IPS DF 6.9 (cell line): ENCODE results near the gene AREG.

Experiments used
- DNase-seq: peaks from one replicate; pipeline ENCODE4 v3.0.0-alpha.2; 2013; ENCODE audit warnings: low read depth, low spot score
- H3K27ac ChIP-seq: one replicate; pipeline ENCODE4 v1.5.1; 2013; ENCODE audit warnings: low read length, control low read depth
- H3K27me3 ChIP-seq: 2 replicates; pipeline ENCODE4 v1.6.1; 2013; ENCODE audit warnings: mild to moderate bottlenecking, low read length; ENCODE audit not compliant: control insufficient read depth, insufficient read depth
- H3K36me3 ChIP-seq: 2 replicates; pipeline ENCODE4 v1.6.1; 2013; ENCODE audit warnings: low read length; ENCODE audit not compliant: control insufficient read depth, insufficient read depth
- H3K4me1 ChIP-seq: 2 replicates; pipeline ENCODE4 v1.6.1; 2013; ENCODE audit warnings: low read length; ENCODE audit not compliant: control insufficient read depth, insufficient read depth
- H3K4me3 ChIP-seq: 2 replicates; pipeline ENCODE4 v1.5.1; 2013; ENCODE audit warnings: mild to moderate bottlenecking, low read length
- H3K9me3 ChIP-seq: 2 replicates; pipeline ENCODE4 v1.6.1; 2013; ENCODE audit warnings: low read length, inconsistent platforms; ENCODE audit not compliant: control insufficient read depth, insufficient read depth
- WGBS: extraction: QIAGEN DNeasy Blood & Tissue Kit; methylation state at CpG from one replicate; pipeline ENCODE4 v1.1.7; 2013; ENCODE audit warnings: mixed read lengths, missing lambda C conversion rate; ENCODE audit not compliant: insufficient read length, insufficient coverage; 5-methylcytosine and 5-hydroxymethylcytosine counted together

AREG gene

GRCh38 chr4:74447636-74448233 is 2.8 kb downstream of the AREG start:
- no peaks in the 10 kb centered on the region for H3K4me1 ChIP-seq
- no peaks in the 10 kb centered on the region; the same call in 1 of the 2 replicates for H3K27me3 ChIP-seq
- no peak for DNase-seq
- no CpG with 5 or more reads among the region's 5 CpGs for WGBS
- H3K27ac ChIP-seq, result no peak overlapping the region
- no peak overlapping the region for H3K4me3 ChIP-seq
- no peaks in the 10 kb centered on the region for H3K9me3 ChIP-seq
- no peaks in the 10 kb centered on the region for H3K36me3 ChIP-seq

- Histone ChIP-seq H3K27ac (no peak overlapping the region), H3K4me3 (no peak overlapping the region), H3K9me3 (no peaks in the 10 kb centered on the region), H3K36me3 (no peaks in the 10 kb centered on the region), H3K27me3 (no peaks in the 10 kb centered on the region; the same call in 1 of the 2 replicates), H3K4me1 (no peaks in the 10 kb centered on the region)
- WGBS, result no CpG with 5 or more reads among the region's 6 CpGs
- DNase-seq, result no peak
Measured at GRCh38 chr4:74449571-74450297, 4.8 kb downstream of the AREG start.

- Histone ChIP-seq H3K27ac (no peak overlapping the region), H3K9me3 (no peaks in the 10 kb centered on the region), H3K4me3 (no peak overlapping the region), H3K36me3 (no peaks in the 10 kb centered on the region), H3K27me3 (no peaks in the 10 kb centered on the region; the same call in 1 of the 2 replicates), H3K4me1 (no peaks in the 10 kb centered on the region)
- no peak for DNase-seq
- no CpG with 5 or more reads among the region's 4 CpGs for WGBS
Measured at GRCh38 chr4:74450298-74450683, 5.4 kb downstream of the AREG start.

GRCh38 chr4:74451214-74451661 is 6.3 kb downstream of the AREG start:
- no CpG with 5 or more reads among the region's 1 CpG for WGBS
- no peaks in the 10 kb centered on the region for H3K27me3 ChIP-seq
- H3K36me3 ChIP-seq, result no peaks in the 10 kb centered on the region
- no peak overlapping the region for H3K4me3 ChIP-seq
- no peaks in the 10 kb centered on the region for H3K4me1 ChIP-seq
- no peak overlapping the region for H3K27ac ChIP-seq
- H3K9me3 ChIP-seq, result no peaks in the 10 kb centered on the region
- no peak for DNase-seq

- Histone ChIP-seq H3K4me3 (no peak overlapping the region), H3K27me3 (no peaks in the 10 kb centered on the region), H3K27ac (no peak overlapping the region), H3K9me3 (no peaks in the 10 kb centered on the region), H3K4me1 (no peaks in the 10 kb centered on the region), H3K36me3 (no peaks in the 10 kb centered on the region)
- no peak for DNase-seq
- WGBS, result 100% methylated on average over 4 of the region's 5 CpGs
Measured at GRCh38 chr4:74453037-74453635, 8.2 kb downstream of the AREG start.

GRCh38 chr4:74453829-74454742 is 9.2 kb downstream of the AREG start:
- Histone ChIP-seq H3K4me1 (no peaks in the 10 kb centered on the region), H3K4me3 (no peak overlapping the region), H3K27me3 (no peaks in the 10 kb centered on the region), H3K9me3 (no peaks in the 10 kb centered on the region), H3K27ac (no peak overlapping the region), H3K36me3 (no peaks in the 10 kb centered on the region)
- no peak for DNase-seq
- no CpG with 5 or more reads among the region's 6 CpGs for WGBS

- no CpG with 5 or more reads among the region's 4 CpGs for WGBS
- H3K36me3 ChIP-seq, result no peaks in the 10 kb centered on the region
- no peak overlapping the region for H3K27ac ChIP-seq
- no peaks in the 10 kb centered on the region for H3K4me1 ChIP-seq
- H3K9me3 ChIP-seq, result no peaks in the 10 kb centered on the region
- H3K4me3 ChIP-seq, result no peak overlapping the region
- no peak for DNase-seq
- H3K27me3 ChIP-seq, result no peaks in the 10 kb centered on the region
Measured at GRCh38 chr4:74455361-74456055, 10.6 kb downstream of the AREG start.

GRCh38 chr4:74456056-74456744 is 11.3 kb downstream of the AREG start:
- DNase-seq, result no peak
- H3K4me1 ChIP-seq, result no peaks in the 10 kb centered on the region
- no peaks in the 10 kb centered on the region for H3K36me3 ChIP-seq
- WGBS, result no CpG with 5 or more reads among the region's 3 CpGs
- H3K4me3 ChIP-seq, result no peak overlapping the region
- H3K27me3 ChIP-seq, result no peaks in the 10 kb centered on the region
- no peaks in the 10 kb centered on the region for H3K9me3 ChIP-seq
- no peak overlapping the region for H3K27ac ChIP-seq

- Histone ChIP-seq H3K4me3 (no peak overlapping the region), H3K9me3 (no peaks in the 10 kb centered on the region), H3K4me1 (no peaks in the 10 kb centered on the region), H3K27me3 (no peaks in the 10 kb centered on the region), H3K27ac (no peak overlapping the region), H3K36me3 (no peaks in the 10 kb centered on the region)
- no peak for DNase-seq
- WGBS, result no CpG with 5 or more reads among the region's 5 CpGs
Measured at GRCh38 chr4:74456849-74457395, 12.0 kb downstream of the AREG start.
